ENCODE measurements around the gene ASB7.

ASB7 gene

GRCh38 chr15:100597862-100598261 is 4.5 kb upstream of the ASB7 start:
- peak; percentile 14 for DNase-seq (ENCODE audit: low spot score)

- DNase-seq (ENCODE audit: low spot score) = no peak
Observed at GRCh38 chr15:100598655-100599054, 3.7 kb upstream of the ASB7 start.

GRCh38 chr15:100601163-100601562 is 1.2 kb upstream of the ASB7 start:
- DNase-seq (ENCODE audit: low spot score) = peak; percentile 42

- no peak for DNase-seq (ENCODE audit: low spot score)
Observed at GRCh38 chr15:100601617-100602063, 749 bp upstream of the ASB7 start.

DNA sequence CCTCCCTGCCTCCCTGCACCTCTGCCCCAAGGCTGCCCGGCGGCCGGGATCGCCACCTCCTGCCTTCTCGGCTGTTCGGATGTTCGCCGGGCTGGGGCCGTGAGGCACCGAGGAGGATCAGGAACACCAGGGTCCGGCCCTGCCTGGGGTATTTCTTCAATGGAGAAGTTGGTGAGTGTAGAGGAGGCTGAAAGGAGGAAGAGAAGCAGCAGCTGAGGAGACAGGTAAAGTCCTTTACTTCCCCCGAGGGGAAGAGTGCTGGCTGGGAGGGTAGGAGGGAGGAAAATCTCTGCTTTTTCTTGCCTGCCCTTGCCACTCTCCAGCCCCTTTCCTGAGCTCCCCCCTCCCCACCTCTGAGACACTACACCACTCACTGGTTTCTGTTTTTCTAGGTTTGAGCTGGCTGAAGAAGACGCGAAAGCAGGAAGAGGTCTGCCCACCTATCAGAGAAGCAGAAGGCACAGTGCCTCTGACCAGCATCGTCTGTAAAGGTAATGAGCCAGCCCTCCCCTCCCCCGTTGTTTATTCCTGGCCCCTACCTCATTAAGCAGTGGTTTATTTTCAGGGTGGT is 519 bp downstream of the ASB7 start:
- DNase-seq (ENCODE audit: low spot score) = peak; percentile 40

GRCh38 chr15:100612539-100612938 is 10.2 kb downstream of the ASB7 start:
- no peak for DNase-seq (ENCODE audit: low spot score)

DNA sequence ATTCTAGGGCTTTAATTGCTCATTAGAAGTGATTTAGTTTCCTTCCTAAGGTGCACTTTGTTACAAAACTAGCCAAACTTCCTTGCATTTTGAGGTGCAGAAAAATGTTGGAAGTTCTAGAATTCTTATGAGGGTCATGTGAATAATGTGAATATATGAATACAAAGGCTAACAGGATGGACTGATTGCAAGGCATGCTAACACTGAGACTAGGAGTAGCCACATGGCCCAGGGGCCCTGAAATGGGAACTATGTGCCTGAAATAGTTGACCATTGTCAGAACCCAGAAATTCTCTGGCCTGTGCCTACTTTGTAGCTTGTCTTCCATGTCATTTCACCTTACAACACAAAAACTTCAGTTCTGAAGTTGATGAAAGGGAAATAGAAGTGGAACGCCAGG is 10.8 kb downstream of the ASB7 start:
- no peak for DNase-seq (ENCODE audit: low spot score)

GRCh38 chr15:100614336-100614735 is 11.9 kb downstream of the ASB7 start:
- no peak for DNase-seq (ENCODE audit: low spot score)

- DNase-seq (ENCODE audit: low spot score) = no peak
Observed at GRCh38 chr15:100614918-100615317, 12.5 kb downstream of the ASB7 start.

GRCh38 chr15:100615801-100616200 is 13.4 kb downstream of the ASB7 start:
- DNase-seq (ENCODE audit: low spot score) = no peak

DNA sequence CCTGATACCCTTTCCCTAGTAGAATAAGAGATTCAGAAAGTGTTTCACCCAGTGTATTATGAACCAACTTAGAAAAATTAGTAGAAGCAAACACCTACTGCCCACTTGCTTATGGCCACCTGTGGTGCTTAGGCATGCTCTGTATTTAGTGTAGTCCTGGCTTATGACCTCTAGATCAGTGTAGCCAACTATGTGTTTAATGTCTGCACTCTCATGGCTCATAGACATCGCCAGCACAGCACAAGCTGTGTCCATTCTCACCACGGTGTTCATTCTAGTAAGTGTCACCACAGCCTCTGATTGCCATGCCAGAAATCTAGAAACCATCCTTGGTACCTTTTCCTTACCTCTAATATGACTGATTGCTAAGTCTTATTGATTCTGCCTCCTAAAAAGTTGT is 14.3 kb downstream of the ASB7 start:
- DNase-seq (ENCODE audit: low spot score) = no peak

- no peak for DNase-seq (ENCODE audit: low spot score)
Observed at GRCh38 chr15:100623301-100623700, 20.9 kb downstream of the ASB7 start.

DNA sequence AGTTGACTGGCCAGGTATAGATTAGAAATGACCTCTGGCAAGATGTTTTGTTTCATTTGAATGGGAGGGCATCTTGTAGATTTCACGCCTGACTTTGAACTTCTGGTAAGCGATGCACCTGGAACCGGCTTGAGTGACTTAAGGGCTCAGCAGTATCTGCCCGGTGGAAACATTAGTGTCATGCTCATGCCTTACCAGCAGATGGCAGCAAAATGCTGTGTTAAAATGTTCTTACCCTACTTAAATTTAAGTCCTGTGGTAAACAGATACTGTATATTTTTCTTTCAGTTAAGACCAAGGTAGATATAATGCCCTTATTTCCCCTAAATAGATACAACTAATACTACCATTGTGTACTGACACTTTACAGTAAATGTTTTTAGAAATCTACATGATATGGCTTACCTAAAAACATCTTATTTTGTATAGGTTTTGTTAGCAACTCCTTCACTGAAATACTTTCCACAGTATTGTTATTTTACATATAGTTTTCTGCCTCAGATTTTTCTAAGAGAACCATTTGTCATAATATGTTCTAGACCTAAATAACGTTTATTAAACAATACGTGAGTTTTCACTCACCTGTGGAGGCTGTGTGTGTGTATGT is 25.5 kb downstream of the ASB7 start:
- peak; percentile 82 for DNase-seq (ENCODE audit: low spot score)

DNA sequence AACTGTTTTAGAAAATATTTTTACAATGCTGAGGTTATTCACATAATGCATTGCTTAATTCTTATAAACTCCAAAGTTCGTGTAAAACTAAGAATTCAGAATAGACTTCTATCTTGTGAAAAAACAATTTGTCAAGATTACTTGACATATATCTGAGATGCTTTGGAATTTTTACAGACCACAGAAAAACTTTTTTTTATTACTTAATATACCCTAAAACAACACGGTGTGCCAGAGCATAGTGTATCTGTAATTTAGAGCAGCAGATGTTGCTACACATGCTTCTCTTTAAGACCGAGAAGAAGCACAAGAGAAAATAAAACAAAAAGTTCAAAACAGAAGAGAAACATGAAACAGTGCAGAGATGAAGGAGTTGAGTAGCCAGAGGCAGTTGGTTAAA is 26.4 kb downstream of the ASB7 start:
- no peak for DNase-seq (ENCODE audit: low spot score)

DNA sequence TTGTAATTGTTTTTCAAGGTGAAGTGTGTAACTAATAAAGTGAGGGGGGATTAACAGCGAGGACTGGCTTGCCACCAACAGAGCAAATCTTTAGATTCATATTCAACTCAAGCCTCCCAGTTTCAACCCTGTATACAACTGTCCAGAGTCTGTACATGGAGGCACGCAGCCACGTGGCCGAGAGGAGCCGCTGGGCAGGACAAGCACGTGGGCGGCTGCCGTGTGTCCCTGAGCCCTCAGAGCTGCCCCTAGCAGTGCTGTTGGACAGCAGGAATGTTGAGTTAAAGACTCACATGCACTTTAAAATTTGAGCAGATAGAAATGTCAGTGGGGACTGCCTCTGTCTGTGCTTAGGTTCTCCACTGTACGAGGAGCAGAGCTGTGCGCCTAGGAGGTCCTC is 29.4 kb downstream of the ASB7 start:
- DNase-seq (ENCODE audit: low spot score) = no peak

- DNase-seq (ENCODE audit: low spot score) = no peak
Observed at GRCh38 chr15:100633763-100634075, 31.3 kb downstream of the ASB7 start.

DNA sequence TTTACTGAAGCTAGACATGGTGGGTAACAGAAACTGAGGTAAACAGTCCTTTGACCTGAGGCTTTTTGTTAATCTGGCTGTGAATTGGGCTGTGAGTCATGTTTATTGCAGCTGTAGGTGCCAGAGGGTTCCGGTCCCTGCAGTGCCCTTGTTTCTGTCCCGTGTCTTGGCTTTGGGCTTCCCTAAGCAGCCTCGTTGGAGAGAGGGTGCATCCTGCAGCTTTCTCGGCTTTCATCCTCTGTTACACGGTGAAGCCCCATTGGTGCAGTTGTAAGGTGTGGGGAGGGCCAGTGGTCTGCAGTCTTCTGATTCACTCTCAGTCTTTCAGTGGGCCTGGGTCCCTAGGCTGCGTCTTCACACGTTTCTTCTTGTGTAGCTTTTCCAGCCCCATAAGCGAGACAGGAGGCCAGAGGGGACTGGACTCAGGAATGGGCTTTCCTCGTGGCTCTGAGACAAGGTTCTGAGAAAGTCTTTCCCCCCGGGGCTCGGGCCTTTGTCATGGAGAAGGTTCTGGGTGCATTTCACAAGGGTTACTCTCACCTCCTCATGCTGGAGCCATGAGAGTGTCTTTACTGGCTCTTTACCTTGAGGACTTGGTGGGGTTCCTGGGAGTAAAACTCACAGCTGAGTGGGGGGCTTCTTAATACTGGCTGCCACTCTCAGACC is 33.1 kb downstream of the ASB7 start:
- no peak for DNase-seq (ENCODE audit: low spot score)

- DNase-seq (ENCODE audit: low spot score) = no peak
Observed at GRCh38 chr15:100638177-100638730, 35.9 kb downstream of the ASB7 start.

GRCh38 chr15:100642213-100642949 is 40.0 kb downstream of the ASB7 start:
- no peak for DNase-seq (ENCODE audit: low spot score)

DNA sequence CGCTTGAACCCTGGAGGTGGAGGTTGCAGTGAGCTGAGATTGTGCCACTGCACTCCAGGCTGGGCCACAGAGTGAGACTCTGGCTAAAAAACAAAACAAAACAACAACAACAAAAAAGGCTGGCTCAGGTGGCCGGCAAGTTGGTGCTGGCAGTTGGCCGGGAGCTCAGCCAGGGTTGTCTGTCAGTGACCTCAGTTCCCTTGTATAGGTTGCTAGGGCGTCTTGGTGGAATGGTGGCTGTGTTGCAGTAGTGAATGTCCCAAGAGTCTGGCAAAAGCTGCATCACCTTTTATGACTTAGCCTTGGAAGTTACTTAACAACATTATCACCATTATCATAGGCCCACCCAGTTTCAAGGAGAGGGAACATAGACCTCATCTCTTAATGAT is 40.6 kb downstream of the ASB7 start:
- DNase-seq (ENCODE audit: low spot score) = no peak

- no peak for DNase-seq (ENCODE audit: low spot score)
Observed at GRCh38 chr15:100645671-100646070, 43.3 kb downstream of the ASB7 start.

DNA sequence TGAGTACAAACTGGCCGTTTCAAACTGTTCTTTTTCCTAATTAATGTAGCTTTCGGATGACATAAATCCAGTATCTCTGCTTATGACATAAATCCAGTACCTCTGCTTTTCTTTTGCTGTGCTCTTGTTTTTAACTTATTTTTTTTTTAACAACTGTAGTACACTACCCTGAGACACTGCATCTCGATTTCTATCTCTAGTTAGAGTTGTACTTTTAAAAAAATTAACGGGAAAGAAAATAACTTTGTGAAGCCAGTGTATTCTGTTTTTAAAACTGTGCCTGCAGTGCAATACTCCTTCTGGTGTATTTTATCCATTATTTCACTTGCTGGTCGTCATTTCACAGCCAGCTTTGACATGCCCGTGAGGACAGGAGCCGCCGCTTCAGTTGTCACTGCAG is 46.6 kb downstream of the ASB7 start:
- DNase-seq (ENCODE audit: low spot score) = no peak

DNA sequence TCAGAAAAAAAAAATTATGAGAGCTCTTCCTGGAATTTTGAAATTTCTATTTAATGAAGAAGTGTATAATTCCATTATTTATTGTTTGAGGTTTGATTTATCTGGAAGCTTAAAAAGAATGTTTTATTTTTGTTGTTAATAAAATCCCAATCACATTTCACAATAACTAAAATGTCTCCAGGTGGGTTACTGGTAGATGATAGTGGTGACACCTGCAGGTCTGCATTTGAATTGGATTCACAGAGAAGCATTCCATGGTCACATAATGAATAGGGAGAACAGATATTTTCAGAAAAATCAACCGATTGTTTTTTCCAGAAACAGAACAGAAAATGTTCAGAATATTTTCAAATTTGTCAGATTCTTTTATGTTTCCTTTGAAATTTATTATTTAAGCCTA is 48.3 kb downstream of the ASB7 start:
- DNase-seq (ENCODE audit: low spot score) = no peak

All from CD4-positive, alpha-beta T cell treated with Interleukin-2 at 100 ng/mL for 4 hours (primary cell).